GM12875 (cell line): ENCODE data around the gene DENND10.
"Not testable (repeated sequence)": the region's sequence is repeated elsewhere in the genome, so short reads cannot be mapped to it uniquely, and the experiment has no call there.

Experiments
- H3K4me3 ChIP-seq: one replicate; pipeline ENCODE4 v1.5.1; 2011; ENCODE audit warnings: low read depth, low read length, control low read depth
- CTCF ChIP-seq: IDR thresholded peaks from 2 replicates; pipeline ENCODE4 v1.5.1; 2011; ENCODE audit warnings: low read depth, mild to moderate bottlenecking, control low read depth, inconsistent platforms, low read length, moderate library complexity, borderline replicate concordance; ENCODE audit not compliant: insufficient read depth

DENND10 gene

GRCh38 chr10:119143657-119144056 lies 39.7 kb downstream of the DENND10 start:
- no peak overlapping the region for H3K4me3 ChIP-seq
- TF ChIP-seq CTCF = no peak

GRCh38 chr10:119149157-119149556 lies 45.2 kb downstream of the DENND10 start:
- H3K4me3 ChIP-seq = no peak overlapping the region
- no peak for TF ChIP-seq CTCF

DNA sequence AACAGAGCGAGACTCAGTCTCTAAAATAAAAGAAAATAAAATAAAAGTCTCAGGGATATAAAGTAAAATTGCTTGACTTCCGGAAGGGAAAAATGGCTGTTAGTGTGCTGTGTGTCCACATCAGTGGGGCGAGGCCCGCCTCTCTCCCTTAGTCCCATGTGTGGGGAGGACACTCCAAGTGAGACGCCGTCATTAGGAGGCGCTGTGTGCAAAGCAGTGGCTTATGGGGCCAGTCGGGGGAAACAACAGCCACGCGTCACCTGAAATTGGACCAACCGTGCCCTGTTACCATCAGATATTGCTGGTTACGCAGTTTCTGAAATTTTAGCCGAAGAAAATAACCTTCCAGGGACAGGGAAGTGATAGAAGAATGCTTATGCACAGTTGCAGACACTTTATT lies 45.8 kb downstream of the DENND10 start:
- no peak overlapping the region for H3K4me3 ChIP-seq
- no peak for TF ChIP-seq CTCF

DNA sequence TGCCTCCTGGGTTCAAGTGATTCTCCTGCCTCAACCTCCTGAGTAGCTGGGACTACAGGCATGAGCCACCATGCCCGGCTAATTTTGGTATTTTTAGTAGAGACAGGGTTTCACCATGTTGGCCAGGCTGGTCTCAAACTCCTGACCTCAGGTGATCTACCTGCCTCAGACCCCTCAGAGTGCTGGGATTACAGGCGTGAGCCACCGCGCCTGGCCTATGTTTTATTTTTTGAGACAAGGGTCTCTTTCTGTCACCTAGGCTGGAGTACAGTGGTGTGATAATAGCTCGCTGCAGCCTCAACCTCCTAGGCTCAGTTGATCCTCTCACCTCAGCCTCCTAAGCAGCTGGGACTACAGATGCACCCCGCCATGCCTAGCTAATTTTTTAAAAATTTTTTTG lies 47.7 kb downstream of the DENND10 start:
- H3K4me3 ChIP-seq = not testable (repeated sequence)

- H3K4me3 ChIP-seq = no peak overlapping the region
- no peak for TF ChIP-seq CTCF
Measured at GRCh38 chr10:119153041-119153440, 49.1 kb downstream of the DENND10 start.

DNA sequence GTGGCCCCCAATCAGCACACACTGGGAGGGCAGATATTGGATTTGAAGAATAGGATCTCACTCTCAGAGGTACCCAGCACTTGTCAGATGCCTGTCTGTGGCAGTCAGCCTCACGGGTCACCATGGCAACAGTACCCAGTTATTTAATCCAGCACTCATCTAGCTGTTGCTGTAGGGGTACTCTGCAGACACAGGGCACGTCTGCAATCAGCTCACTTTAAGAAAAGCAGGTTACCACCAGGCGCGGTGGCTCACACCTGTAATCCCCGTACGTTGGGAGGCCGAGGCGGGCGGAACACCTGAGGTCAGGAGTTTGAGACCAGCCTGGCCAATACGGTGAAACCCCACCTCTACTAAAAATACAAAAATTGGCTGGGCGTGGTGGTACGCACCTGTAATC lies 49.7 kb downstream of the DENND10 start:
- H3K4me3 ChIP-seq = no peak overlapping the region
- TF ChIP-seq CTCF = no peak

DNA sequence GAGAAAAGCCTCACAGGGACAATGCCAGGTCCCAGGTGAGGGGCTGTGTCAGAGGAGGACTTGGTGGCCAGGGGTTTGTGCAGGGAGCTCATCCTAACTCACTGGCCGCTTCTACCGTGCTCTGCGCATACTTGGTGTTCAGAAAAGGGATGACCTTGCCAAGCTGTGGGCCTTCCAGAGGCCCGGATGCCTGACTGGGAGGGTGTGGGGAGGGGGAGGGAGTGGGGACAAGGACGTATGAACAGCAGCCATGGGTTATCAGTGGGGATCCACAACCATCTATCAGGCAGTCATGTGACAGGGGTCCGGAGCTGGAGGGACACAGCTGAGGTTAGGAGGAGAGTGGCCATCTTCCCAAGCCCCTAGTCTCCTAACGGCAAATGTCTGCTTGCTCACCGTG lies 55.4 kb downstream of the DENND10 start:
- TF ChIP-seq CTCF = no peak
- no peak overlapping the region for H3K4me3 ChIP-seq
